HL-60 (cell line): Measurements from ENCODE around the gene CACUL1.

Experiments used
- CTCF ChIP-seq: IDR thresholded peaks from one replicate; pipeline ENCODE4 v1.5.1; 2011; ENCODE audit warnings: low read length, control low read depth, inconsistent platforms; ENCODE audit not compliant: insufficient read depth
- GABPA ChIP-seq: IDR thresholded peaks from 2 replicates; pipeline ENCODE4 v1.6.1; 2012; ENCODE audit warnings: low read depth
- POLR2AphosphoS5 ChIP-seq: IDR thresholded peaks from 2 replicates; pipeline ENCODE4 v1.6.1; 2012; ENCODE audit warnings: low read depth
- REST ChIP-seq: IDR thresholded peaks from 2 replicates; pipeline ENCODE4 v1.6.1; 2012; ENCODE audit warnings: low read depth; ENCODE audit not compliant: insufficient replicate concordance

- TF ChIP-seq CTCF (no peak), GABPA (no peak), POLR2AphosphoS5 (no peak), REST (no peak)
Observed at GRCh38 chr10:118745056-118745455, 9.7 kb downstream of the CACUL1 start.
